H9 (cell line): Measurements from ENCODE around the gene BCL2L1. TPM values are rescaled to one million over a fixed set of nuclear protein-coding genes. Genes with fewer than 3 reads are reported as not detected.

ENCODE experiments used
- DNase-seq: peaks from one replicate; pipeline ENCODE4 v3.0.0-alpha.2; 2017
- H2AFZ ChIP-seq: one replicate; pipeline ENCODE4 v1.6.1; 2013; ENCODE audit warnings: mild to moderate bottlenecking, low read length, control low read depth, moderate library complexity
- H2AK5ac ChIP-seq: 2 replicates; pipeline ENCODE4 v1.6.1; 2013; ENCODE audit warnings: low read length, control low read depth, mixed read lengths; ENCODE audit not compliant: insufficient read length
- H2BK120ac ChIP-seq: one replicate; pipeline ENCODE4 v1.6.1; 2013; ENCODE audit warnings: low read depth, mild to moderate bottlenecking, low read length, control low read depth, inconsistent platforms; ENCODE audit not compliant: poor library complexity, severe bottlenecking
- H2BK12ac ChIP-seq: 2 replicates; pipeline ENCODE4 v1.6.1; 2013; ENCODE audit warnings: low read length, control low read depth, mixed read lengths, low read depth; ENCODE audit not compliant: insufficient read length
- H2BK15ac ChIP-seq: 2 replicates; pipeline ENCODE4 v1.6.1; 2013; ENCODE audit warnings: low read depth, low read length, control low read depth
- H2BK20ac ChIP-seq: one replicate; pipeline ENCODE4 v1.6.1; 2013; ENCODE audit warnings: low read depth, mild to moderate bottlenecking, low read length, control low read depth, inconsistent platforms; ENCODE audit not compliant: poor library complexity, severe bottlenecking
- H2BK5ac ChIP-seq: 2 replicates; pipeline ENCODE4 v1.6.1; 2013; ENCODE audit warnings: low read length, control low read depth, mixed read lengths; ENCODE audit not compliant: insufficient read length
- H3K14ac ChIP-seq: 2 replicates; pipeline ENCODE4 v1.6.1; 2013; ENCODE audit warnings: low read length, control low read depth; ENCODE audit not compliant: insufficient read depth
- H3K18ac ChIP-seq: 2 replicates; pipeline ENCODE4 v1.6.1; 2013; ENCODE audit warnings: low read depth, mild to moderate bottlenecking, mixed read lengths, low read length, control low read depth; ENCODE audit not compliant: insufficient read length
- H3K23ac ChIP-seq: 2 replicates; pipeline ENCODE4 v1.6.1; 2013; ENCODE audit warnings: low read length, control low read depth, mixed read lengths, low read depth; ENCODE audit not compliant: insufficient read length
- H3K23me2 ChIP-seq: 2 replicates; pipeline ENCODE4 v1.6.1; 2013; ENCODE audit warnings: low read depth, mild to moderate bottlenecking, mixed read lengths, low read length, control low read depth; ENCODE audit not compliant: insufficient read length, poor library complexity, severe bottlenecking
- H3K27ac ChIP-seq: 2 replicates; pipeline ENCODE4 v1.5.1; 2013; ENCODE audit warnings: low read length, control low read depth, mixed read lengths, low read depth; ENCODE audit not compliant: insufficient read length
- H3K27me3 ChIP-seq: 2 replicates; pipeline ENCODE4 v1.6.1; 2013; ENCODE audit warnings: low read length, control low read depth, inconsistent platforms; ENCODE audit not compliant: insufficient read depth
- H3K4ac ChIP-seq: 2 replicates; pipeline ENCODE4 v1.6.1; 2013; ENCODE audit warnings: low read depth, mild to moderate bottlenecking, control low read depth, inconsistent platforms, low read length, moderate library complexity
- H3K4me1 ChIP-seq: 2 replicates; pipeline ENCODE4 v1.6.1; 2013; ENCODE audit warnings: low read length, control low read depth, inconsistent platforms; ENCODE audit not compliant: insufficient read depth
- H3K4me2 ChIP-seq: 2 replicates; pipeline ENCODE4 v1.6.1; 2013; ENCODE audit warnings: low read length, control low read depth, mixed read lengths; ENCODE audit not compliant: insufficient read length, insufficient read depth
- H3K56ac ChIP-seq: 2 replicates; pipeline ENCODE4 v1.6.1; 2013; ENCODE audit warnings: low read depth, mild to moderate bottlenecking, mixed read lengths, low read length, control low read depth; ENCODE audit not compliant: insufficient read length
- H3K79me1 ChIP-seq: 2 replicates; pipeline ENCODE4 v1.6.1; 2013; ENCODE audit warnings: low read depth, mild to moderate bottlenecking, moderate library complexity, low read length, control low read depth, inconsistent platforms; ENCODE audit not compliant: insufficient read depth, poor library complexity, severe bottlenecking
- H3K79me2 ChIP-seq: 2 replicates; pipeline ENCODE4 v1.6.1; 2013; ENCODE audit warnings: low read length, control low read depth, inconsistent platforms; ENCODE audit not compliant: insufficient read depth
- H3K9ac ChIP-seq: 2 replicates; pipeline ENCODE4 v1.6.1; 2013; ENCODE audit warnings: low read length, control low read depth, mixed read lengths; ENCODE audit not compliant: insufficient read length; ENCODE audit errors: extremely low read depth
- H3K9me3 ChIP-seq: one replicate; pipeline ENCODE4 v1.6.1; 2013; ENCODE audit warnings: low read depth, low read length, inconsistent platforms; ENCODE audit not compliant: control insufficient read depth
- H3T11ph ChIP-seq: one replicate; pipeline ENCODE4 v1.6.1; 2013; ENCODE audit warnings: mild to moderate bottlenecking, low read length, control low read depth, inconsistent platforms
- H4K20me1 ChIP-seq: one replicate; pipeline ENCODE4 v1.6.1; 2013; ENCODE audit not compliant: control insufficient read depth, insufficient read length, insufficient read depth
- H4K5ac ChIP-seq: 2 replicates; pipeline ENCODE4 v1.6.1; 2013; ENCODE audit warnings: low read depth, mild to moderate bottlenecking, mixed read lengths, low read length, control low read depth; ENCODE audit not compliant: insufficient read length
- H4K8ac ChIP-seq: replicated peaks from 2 replicates; pipeline ENCODE4 v1.6.1; 2013; ENCODE audit warnings: low read length, control low read depth, mixed read lengths, low read depth; ENCODE audit not compliant: insufficient read length
- H4K91ac ChIP-seq: 2 replicates; pipeline ENCODE4 v1.6.1; 2013; ENCODE audit warnings: low read depth, mild to moderate bottlenecking, moderate library complexity, mixed read lengths, low read length, control low read depth; ENCODE audit not compliant: insufficient read length
- H3K27ac Mint-ChIP-seq, 3 experiments: 2 replicates in 2 of 3; 3 replicates in 1 of 3; pipeline ENCODE4 v1.8.0; 2020 to 2021; ENCODE audit warnings: mixed read lengths in 3 of 3, mild to moderate bottlenecking in 1 of 3, moderate library complexity in 1 of 3
- H3K27me3 Mint-ChIP-seq: 2 replicates; pipeline ENCODE4 v1.8.0; 2021; ENCODE audit warnings: low read depth, mild to moderate bottlenecking, moderate library complexity, mixed read lengths
- H3K36me3 Mint-ChIP-seq, 3 experiments: 2 replicates in 2 of 3; 3 replicates in 1 of 3; pipeline ENCODE4 v1.8.0; 2020 to 2021; ENCODE audit warnings: low read depth in 3 of 3, mixed read lengths in 3 of 3; ENCODE audit not compliant: insufficient read depth in 1 of 3
- H3K4me1 Mint-ChIP-seq, 2 experiments: 2 replicates each; pipeline ENCODE4 v1.8.0; 2020; ENCODE audit warnings: mixed read lengths in 2 of 2
- H3K4me3 Mint-ChIP-seq, 2 experiments: 2 replicates in 1 of 2; 3 replicates in 1 of 2; pipeline ENCODE4 v1.8.0; 2020 to 2021; ENCODE audit warnings: mild to moderate bottlenecking in 2 of 2, mixed read lengths in 2 of 2, moderate library complexity in 1 of 2
- H3K9me3 Mint-ChIP-seq, 2 experiments: 2 replicates in 1 of 2; 3 replicates in 1 of 2; pipeline ENCODE4 v1.8.0; 2020; ENCODE audit warnings: mild to moderate bottlenecking in 2 of 2, mixed read lengths in 2 of 2, moderate library complexity in 1 of 2
- CTCF ChIP-seq: fragments of 200-600 bp; sonication (generic); conservative IDR thresholded peaks from 3 replicates; pipeline ENCODE4 v1.8.0; 2021; ENCODE audit warnings: antibody characterized with exemption, mild to moderate bottlenecking
- total RNA-seq: library from RNA; stranded (reverse); gene quantifications from 2 replicates; pipeline ENCODE4 v1.2.1, GENCODE V29; 2021

Gene BCL2L1
- total RNA-seq, 1 experiment from 2014 or later, result 105 TPM

DNA sequence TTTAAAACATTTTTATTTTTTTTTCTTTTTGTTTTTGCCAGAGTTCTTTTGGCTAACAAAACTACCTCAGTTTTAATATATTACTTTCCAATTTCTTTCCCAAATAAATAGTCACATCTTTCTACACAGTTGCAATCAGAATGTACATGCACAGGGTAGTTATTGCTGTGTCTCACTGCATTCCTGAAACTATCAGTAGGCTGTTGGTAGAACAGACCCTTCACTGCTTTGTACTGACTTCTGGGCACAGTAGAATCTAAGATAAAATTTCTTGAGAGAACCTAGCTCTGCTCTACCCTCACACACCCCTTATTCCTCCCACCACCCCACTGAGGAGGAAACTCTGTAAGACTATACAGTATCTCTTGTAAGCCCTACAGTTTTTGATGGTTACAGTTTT, 36.3 kb upstream of the BCL2L1 start:
- H3K4me1 ChIP-seq, result no peaks in the 10 kb centered on the region
- Mint-ChIP-seq H3K9me3 (no peaks in the 10 kb centered on the region), H3K27ac (no peak overlapping the region)

More for the DNA sequence above, 36.3 kb upstream of the BCL2L1 start:
- no peak overlapping the region for H3K18ac ChIP-seq
- H3K27me3 Mint-ChIP-seq, result no peaks in the 10 kb centered on the region
- no peak overlapping the region for H2BK5ac ChIP-seq
- H3K79me1 ChIP-seq, result peaks cover 3% of the 10 kb centered on the region
- no peak overlapping the region for H4K8ac ChIP-seq
- H3K4me1 Mint-ChIP-seq, result peaks cover 7 to 8% of the 10 kb centered on the region in 2 experiments
- no peak overlapping the region for H3T11ph ChIP-seq
- no peak overlapping the region for H2AFZ ChIP-seq
- H2BK12ac ChIP-seq, result no peak overlapping the region
- no peak overlapping the region for H2BK15ac ChIP-seq
- no peaks in the 10 kb centered on the region for H4K20me1 ChIP-seq
- no peak overlapping the region for H3K4ac ChIP-seq
- H4K91ac ChIP-seq, result no peak overlapping the region
- H3K23me2 ChIP-seq, result no peaks in the 10 kb centered on the region
- H3K56ac ChIP-seq, result no peak overlapping the region
- no peak overlapping the region for H3K27ac ChIP-seq
- H2AK5ac ChIP-seq, result no peak overlapping the region
- H4K5ac ChIP-seq, result no peak overlapping the region
- no peak overlapping the region for H3K23ac ChIP-seq
- no peaks in the 10 kb centered on the region for H3K9me3 ChIP-seq
- H2BK20ac ChIP-seq, result no peak overlapping the region
- no peaks in the 10 kb centered on the region for H3K27me3 ChIP-seq
- TF ChIP-seq CTCF, result no peak
- H2BK120ac ChIP-seq, result no peak overlapping the region
- H3K4me3 Mint-ChIP-seq, result no peak overlapping the region
- H3K14ac ChIP-seq, result no peak overlapping the region
- H3K79me2 ChIP-seq, result no peaks in the 10 kb centered on the region; the same call in 1 of the 2 replicates
- peaks cover 32 to 71% (median 65%) of the 10 kb centered on the region in 3 experiments for H3K36me3 Mint-ChIP-seq
- no peak overlapping the region for H3K9ac ChIP-seq
- H3K4me2 ChIP-seq, result no peak overlapping the region
- no peak for DNase-seq
